ENCODE measurements around the gene KIF4A.
"Not testable (repeated sequence)": the region's sequence is repeated elsewhere in the genome, so short reads cannot be mapped to it uniquely, and the experiment has no call there.

The KIF4A gene

DNA sequence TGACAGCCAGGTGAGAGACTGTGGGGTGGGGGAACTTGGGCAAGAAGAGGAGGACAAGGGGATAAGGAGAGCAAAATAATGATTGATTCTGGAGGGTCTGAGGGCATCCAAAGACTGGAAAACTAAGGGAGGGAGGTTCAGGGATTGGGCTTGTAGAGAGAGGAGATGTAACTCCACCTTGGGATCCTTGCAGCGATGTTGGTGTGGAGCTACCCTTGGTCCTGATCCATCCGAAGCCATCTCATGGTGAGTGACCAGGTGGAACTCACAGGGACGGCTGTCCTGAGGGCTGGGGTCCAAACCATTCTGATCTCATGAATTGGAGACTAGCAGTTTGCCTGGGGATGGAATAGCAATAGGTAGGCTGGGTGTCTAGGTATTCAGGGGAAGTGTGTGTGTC, 9.3 kb upstream of the KIF4A start:
- no peak overlapping the region for H3K4me2 ChIP-seq
- H3K27me3 ChIP-seq, result peaks cover 87% of the 10 kb centered on the region
- H3K9me3 ChIP-seq, result peaks cover 6% of the 10 kb centered on the region; the same call in 1 of the 2 replicates
- H3K27ac ChIP-seq, result no peak overlapping the region
- H3K36me3 ChIP-seq, result peaks cover under 1% of the 10 kb centered on the region; the same call in 1 of the 2 replicates
- H3K9ac ChIP-seq, result no peak overlapping the region
- no peak for TF ChIP-seq Cebpa-rat (IDR thresholded peaks at IDR 0.05)
- H3K4me3 ChIP-seq, result no peak overlapping the region
- H3K4me1 ChIP-seq, result no peaks in the 10 kb centered on the region
- no peaks in the 10 kb centered on the region for H4K20me1 ChIP-seq

GRCh38 chrX:70281951-70282350, 8.0 kb upstream of the KIF4A start, which contains the start of gene RAB41:
TSS of gene RAB41 (plus strand) at chrX:70282172. CDS start at chrX:70282218, 46 bp downstream.
- no peak within 1 kb of the TSS for H3K9ac ChIP-seq
- H3K27ac ChIP-seq, result no peak within 1 kb of the TSS
- H3K4me1 ChIP-seq, result no peaks in the 10 kb centered on the region
- TF ChIP-seq Cebpa-rat (IDR thresholded peaks at IDR 0.05), result no peak
- peaks cover 6% of the 10 kb centered on the region; the same call in 1 of the 2 replicates for H3K9me3 ChIP-seq
- H3K36me3 ChIP-seq, result peaks cover 14% of the 10 kb centered on the region
- no peaks in the 10 kb centered on the region for H4K20me1 ChIP-seq
- H3K4me3 ChIP-seq, result no peak within 1 kb of the TSS
- H3K27me3 ChIP-seq, result peaks cover 88% of the 10 kb centered on the region
- no peak within 1 kb of the TSS for H3K4me2 ChIP-seq

DNA sequence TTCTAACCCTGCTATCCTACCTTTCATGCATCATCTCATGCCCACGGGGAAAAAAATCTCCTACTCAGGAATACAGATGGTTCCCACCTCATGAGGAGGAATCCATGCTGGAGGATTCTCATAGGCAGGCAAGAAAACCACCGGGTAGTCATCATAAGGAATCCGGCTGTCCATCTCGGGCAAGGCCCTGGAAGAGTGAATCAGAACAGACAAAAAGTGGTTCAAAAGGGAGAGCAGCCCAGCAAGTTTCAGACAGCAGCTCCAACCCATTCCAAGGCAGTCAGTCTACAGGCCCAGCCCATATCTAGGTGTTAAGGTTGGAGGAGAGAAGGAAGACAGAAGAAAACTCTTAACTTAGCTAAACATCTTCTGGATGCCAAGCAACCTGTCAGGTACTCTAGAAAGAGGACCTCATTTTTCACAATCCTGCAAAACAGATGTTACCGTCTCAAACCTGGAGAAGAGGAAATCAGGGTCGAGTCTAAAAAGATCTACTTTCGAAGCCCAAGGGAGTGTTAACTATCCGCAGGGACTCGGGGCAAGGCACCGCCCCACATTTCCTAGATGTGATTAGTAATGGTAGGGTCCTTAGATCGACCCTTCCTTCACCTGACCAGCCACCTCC, 624 bp upstream of the KIF4A start:
- TF ChIP-seq Cebpa-rat (IDR thresholded peaks at IDR 0.05), result no peak
- H3K4me3 ChIP-seq, result peak overlapping the region; percentile 76
- no peaks in the 10 kb centered on the region for H4K20me1 ChIP-seq
- H3K9ac ChIP-seq, result peak overlapping the region; percentile 69
- peaks cover 28% of the 10 kb centered on the region for H3K4me1 ChIP-seq
- peak overlapping the region; percentile 73; the same call in 1 of the 2 replicates for H3K27ac ChIP-seq
- H3K27me3 ChIP-seq, result peaks cover 87% of the 10 kb centered on the region
- H3K9me3 ChIP-seq, result no peaks in the 10 kb centered on the region
- peaks cover 27% of the 10 kb centered on the region for H3K36me3 ChIP-seq
- peak overlapping the region; percentile 72 for H3K4me2 ChIP-seq

DNA sequence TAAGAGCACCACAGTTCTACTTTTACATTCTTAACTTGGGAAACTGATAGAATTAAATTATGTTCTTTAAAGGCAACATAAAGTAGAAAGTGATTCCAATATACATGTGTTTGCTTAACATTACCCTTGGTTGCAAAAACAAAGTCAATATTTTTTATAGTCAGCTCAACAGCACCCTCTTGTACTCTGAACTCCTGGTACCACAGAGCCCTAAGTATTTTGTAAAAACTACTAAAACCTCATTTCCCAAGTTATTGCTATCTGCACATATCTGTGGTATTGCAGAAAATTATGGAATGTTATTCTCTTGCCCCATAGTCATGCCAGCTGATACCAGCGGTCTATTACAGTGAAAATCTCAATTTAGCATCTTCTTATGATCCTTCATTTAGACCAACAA, 2.9 kb downstream of the KIF4A start:
- Histone ChIP-seq H3K9ac (no peak overlapping the region), H3K9me3 (no peaks in the 10 kb centered on the region), H4K20me1 (peaks cover 2% of the 10 kb centered on the region; the same call in 1 of the 2 replicates), H3K4me3 (no peak overlapping the region), H3K27me3 (peaks cover 64% of the 10 kb centered on the region), H3K4me2 (peak overlapping the region; percentile 13; the same call in 1 of the 2 replicates), H3K4me1 (peaks cover 28% of the 10 kb centered on the region), H3K27ac (no peak overlapping the region), H3K36me3 (peaks cover 18% of the 10 kb centered on the region; the same call in 1 of the 2 replicates)
- TF ChIP-seq Cebpa-rat (IDR thresholded peaks at IDR 0.05), result no peak

GRCh38 chrX:70293621-70294020, 3.7 kb downstream of the KIF4A start:
- peaks cover 22% of the 10 kb centered on the region; the same call in 1 of the 2 replicates for H3K36me3 ChIP-seq
- no peaks in the 10 kb centered on the region for H3K9me3 ChIP-seq
- no peak overlapping the region for H3K4me3 ChIP-seq
- no peak for TF ChIP-seq Cebpa-rat (IDR thresholded peaks at IDR 0.05)
- H4K20me1 ChIP-seq, result peaks cover 9% of the 10 kb centered on the region; the same call in 1 of the 2 replicates
- H3K9ac ChIP-seq, result no peak overlapping the region
- H3K27me3 ChIP-seq, result peaks cover 65% of the 10 kb centered on the region
- H3K4me1 ChIP-seq, result peaks cover 28% of the 10 kb centered on the region
- H3K4me2 ChIP-seq, result no peak overlapping the region
- H3K27ac ChIP-seq, result no peak overlapping the region

GRCh38 chrX:70301716-70302115, 11.8 kb downstream of the KIF4A start:
- H3K27me3 ChIP-seq, result peaks cover 57% of the 10 kb centered on the region
- H3K27ac ChIP-seq, result no peak overlapping the region
- no peak overlapping the region for H3K9ac ChIP-seq
- no peak for TF ChIP-seq Cebpa-rat (IDR thresholded peaks at IDR 0.05)
- no peak overlapping the region for H3K4me2 ChIP-seq
- no peak overlapping the region for H3K4me3 ChIP-seq
- H4K20me1 ChIP-seq, result peaks cover 9% of the 10 kb centered on the region; the same call in 1 of the 2 replicates
- peaks cover 69% of the 10 kb centered on the region for H3K36me3 ChIP-seq
- no peaks in the 10 kb centered on the region for H3K9me3 ChIP-seq
- no peaks in the 10 kb centered on the region for H3K4me1 ChIP-seq

GRCh38 chrX:70313503-70313902, 23.6 kb downstream of the KIF4A start:
- Histone ChIP-seq H3K27ac (no peak overlapping the region), H3K4me2 (no peak overlapping the region), H3K27me3 (peaks cover 22% of the 10 kb centered on the region), H3K9me3 (no peaks in the 10 kb centered on the region), H4K20me1 (0 out of 2 replicates have a peak, but pooled peaks cover 4% of the 10 kb centered on the region), H3K4me3 (no peak overlapping the region), H3K36me3 (peaks cover 21% of the 10 kb centered on the region), H3K4me1 (no peaks in the 10 kb centered on the region), H3K9ac (no peak overlapping the region)
- TF ChIP-seq Cebpa-rat (IDR thresholded peaks at IDR 0.05), result no peak

DNA sequence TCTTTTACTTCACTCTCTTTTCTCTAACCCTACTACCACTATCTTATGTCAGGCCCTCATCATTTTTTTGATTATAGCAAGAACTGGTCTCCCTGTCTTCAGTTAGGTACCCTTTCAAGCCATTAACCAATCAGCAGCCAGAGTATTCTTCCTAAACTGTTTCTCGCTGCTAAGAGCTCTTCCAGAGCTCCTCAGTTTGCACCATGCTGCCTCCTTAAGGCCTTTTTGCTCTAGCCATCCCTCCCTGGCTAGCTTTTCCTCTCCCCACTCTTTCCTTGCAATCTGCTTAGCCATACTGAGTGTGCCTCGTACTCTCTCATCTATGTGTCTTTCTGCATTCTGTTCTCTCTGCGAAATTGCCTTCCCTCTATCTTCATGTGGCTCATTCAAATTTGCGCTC, 32.9 kb downstream of the KIF4A start:
- H3K4me2 ChIP-seq, result no peak overlapping the region
- no peak overlapping the region for H3K9ac ChIP-seq
- H3K4me1 ChIP-seq, result no peaks in the 10 kb centered on the region
- H3K27ac ChIP-seq, result no peak overlapping the region
- no peaks in the 10 kb centered on the region for H3K9me3 ChIP-seq
- peaks cover 11% of the 10 kb centered on the region; the same call in 1 of the 2 replicates for H3K36me3 ChIP-seq
- TF ChIP-seq Cebpa-rat (IDR thresholded peaks at IDR 0.05), result no peak
- no peak overlapping the region for H3K4me3 ChIP-seq
- H4K20me1 ChIP-seq, result no peaks in the 10 kb centered on the region
- peaks cover 56% of the 10 kb centered on the region for H3K27me3 ChIP-seq

GRCh38 chrX:70323628-70324027, 33.7 kb downstream of the KIF4A start:
- not testable (repeated sequence) for H3K9me3 ChIP-seq, H3K4me2 ChIP-seq, H3K27ac ChIP-seq, H3K4me3 ChIP-seq, H3K9ac ChIP-seq, H3K4me1 ChIP-seq, H4K20me1 ChIP-seq
- peaks cover 11% of the 10 kb centered on the region; the same call in 1 of the 2 replicates for H3K36me3 ChIP-seq
- H3K27me3 ChIP-seq, result peaks cover 62% of the 10 kb centered on the region

- no peak overlapping the region for H3K27ac ChIP-seq
- no peak overlapping the region for H3K9ac ChIP-seq
- no peaks in the 10 kb centered on the region for H3K9me3 ChIP-seq
- H3K4me3 ChIP-seq, result no peak overlapping the region
- H3K36me3 ChIP-seq, result peaks cover 13% of the 10 kb centered on the region; the same call in 1 of the 2 replicates
- H3K4me1 ChIP-seq, result no peaks in the 10 kb centered on the region
- H3K27me3 ChIP-seq, result peaks cover 66% of the 10 kb centered on the region
- H4K20me1 ChIP-seq, result no peaks in the 10 kb centered on the region
- no peak for TF ChIP-seq Cebpa-rat (IDR thresholded peaks at IDR 0.05)
- H3K4me2 ChIP-seq, result no peak overlapping the region
These were observed 34.4 kb downstream of the KIF4A start for GRCh38 chrX:70324326-70324725.

Measured in BLaER1 (cell line).